SK-N-SH (cell line): ENCODE results near the gene HFE.

Experiments used
- CHD2 ChIP-seq: fragments of 150-350 bp; IDR thresholded peaks from 2 replicates; pipeline ENCODE4 v1.6.1; 2018; ENCODE audit warnings: low read length; ENCODE audit not compliant: partially characterized antibody
- EP300 ChIP-seq, 2 experiments: IDR thresholded peaks; 2 replicates each; pipeline versions ENCODE4 v1.4.0 to v1.6.1; 2012; ENCODE audit warnings: borderline replicate concordance in 1 of 2, low read depth in 1 of 2, low read length in 1 of 2
- EZH2phosphoT487 ChIP-seq: fragments of 200-600 bp; sonication (generic); IDR thresholded peaks from 2 replicates; pipeline ENCODE4 v1.6.1; 2017; ENCODE audit warnings: low read depth, mixed run types, mild to moderate bottlenecking, antibody characterized with exemption, moderate library complexity, borderline replicate concordance
- FOXM1 ChIP-seq: IDR thresholded peaks from 2 replicates; pipeline ENCODE4 v1.4.0; 2012; ENCODE audit warnings: low read depth, mild to moderate bottlenecking
- POLR2AphosphoS5 ChIP-seq: IDR thresholded peaks from 2 replicates; pipeline ENCODE4 v1.6.1; 2012; ENCODE audit warnings: low read depth, low read length
- RCOR1 ChIP-seq: fragments of 150-350 bp; IDR thresholded peaks from 2 replicates; pipeline ENCODE4 v1.6.1; 2017; ENCODE audit warnings: antibody characterized with exemption, low read length
- USF2 ChIP-seq: fragments of 150-350 bp; IDR thresholded peaks from 2 replicates; pipeline ENCODE4 v1.6.1; 2017; ENCODE audit warnings: antibody characterized with exemption, low read length, low read depth, borderline replicate concordance
- TF ChIP-seq, protein P1 (sequence below): IDR thresholded peaks from 2 replicates; pipeline ENCODE4 v1.4.0; 2012; ENCODE audit warnings: low read depth
- TF ChIP-seq, protein P2 (sequence below): fragments of 200-600 bp; sonication (generic); IDR thresholded peaks from 2 replicates; pipeline ENCODE4 v1.6.1; 2017; ENCODE audit warnings: antibody characterized with exemption, mild to moderate bottlenecking, moderate library complexity
- TF ChIP-seq, protein P3 (sequence below): IDR thresholded peaks from 2 replicates; pipeline ENCODE4 v1.4.0; 2012; ENCODE audit warnings: low read depth, borderline replicate concordance

DNA sequence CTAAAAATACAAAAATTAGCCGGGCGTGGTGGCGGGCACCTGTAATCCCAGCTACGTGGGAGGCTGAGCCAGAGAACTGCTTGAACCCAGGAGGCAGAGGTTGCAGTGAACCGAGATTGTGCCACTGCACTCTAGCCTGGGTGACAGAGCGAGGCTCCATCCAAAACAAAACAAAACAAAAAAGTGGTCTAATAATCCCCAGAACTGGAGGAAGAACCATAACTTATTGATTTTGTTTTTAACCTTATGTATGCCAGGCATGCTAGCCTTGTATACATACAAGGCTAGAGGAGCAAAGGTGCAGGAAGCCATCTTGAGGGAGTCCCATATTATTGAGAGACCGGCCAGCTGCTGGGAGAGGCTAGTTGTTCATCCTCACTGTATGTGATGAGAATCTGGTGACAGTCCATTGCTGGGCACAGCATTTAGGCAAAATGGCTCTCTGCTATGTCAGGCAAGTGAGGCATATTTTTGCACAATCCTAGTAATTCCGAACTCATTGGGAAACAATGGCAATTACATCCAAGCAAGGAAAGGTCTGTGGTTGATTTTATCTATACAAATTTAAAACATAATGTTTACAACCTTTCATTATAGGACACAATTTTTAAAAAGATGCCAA, 18.0 kb downstream of the HFE start:
- TF ChIP-seq USF2 (no peak), POLR2AphosphoS5 (no peak), FOXM1 (no peak), CHD2 (no peak), EP300 (IDR thresholded peaks at IDR 0.05; ENCODE audit: borderline replicate concordance in 1 of 2, low read depth in 1 of 2, low read length in 1 of 2) (no peak), EZH2phosphoT487 (no peak), RCOR1 (no peak)
- TF ChIP-seq, protein P1, sequence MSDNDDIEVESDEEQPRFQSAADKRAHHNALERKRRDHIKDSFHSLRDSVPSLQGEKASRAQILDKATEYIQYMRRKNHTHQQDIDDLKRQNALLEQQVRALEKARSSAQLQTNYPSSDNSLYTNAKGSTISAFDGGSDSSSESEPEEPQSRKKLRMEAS, result no peak
- TF ChIP-seq, protein P2, sequence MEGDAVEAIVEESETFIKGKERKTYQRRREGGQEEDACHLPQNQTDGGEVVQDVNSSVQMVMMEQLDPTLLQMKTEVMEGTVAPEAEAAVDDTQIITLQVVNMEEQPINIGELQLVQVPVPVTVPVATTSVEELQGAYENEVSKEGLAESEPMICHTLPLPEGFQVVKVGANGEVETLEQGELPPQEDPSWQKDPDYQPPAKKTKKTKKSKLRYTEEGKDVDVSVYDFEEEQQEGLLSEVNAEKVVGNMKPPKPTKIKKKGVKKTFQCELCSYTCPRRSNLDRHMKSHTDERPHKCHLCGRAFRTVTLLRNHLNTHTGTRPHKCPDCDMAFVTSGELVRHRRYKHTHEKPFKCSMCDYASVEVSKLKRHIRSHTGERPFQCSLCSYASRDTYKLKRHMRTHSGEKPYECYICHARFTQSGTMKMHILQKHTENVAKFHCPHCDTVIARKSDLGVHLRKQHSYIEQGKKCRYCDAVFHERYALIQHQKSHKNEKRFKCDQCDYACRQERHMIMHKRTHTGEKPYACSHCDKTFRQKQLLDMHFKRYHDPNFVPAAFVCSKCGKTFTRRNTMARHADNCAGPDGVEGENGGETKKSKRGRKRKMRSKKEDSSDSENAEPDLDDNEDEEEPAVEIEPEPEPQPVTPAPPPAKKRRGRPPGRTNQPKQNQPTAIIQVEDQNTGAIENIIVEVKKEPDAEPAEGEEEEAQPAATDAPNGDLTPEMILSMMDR, result no peak
- TF ChIP-seq, protein P3, sequence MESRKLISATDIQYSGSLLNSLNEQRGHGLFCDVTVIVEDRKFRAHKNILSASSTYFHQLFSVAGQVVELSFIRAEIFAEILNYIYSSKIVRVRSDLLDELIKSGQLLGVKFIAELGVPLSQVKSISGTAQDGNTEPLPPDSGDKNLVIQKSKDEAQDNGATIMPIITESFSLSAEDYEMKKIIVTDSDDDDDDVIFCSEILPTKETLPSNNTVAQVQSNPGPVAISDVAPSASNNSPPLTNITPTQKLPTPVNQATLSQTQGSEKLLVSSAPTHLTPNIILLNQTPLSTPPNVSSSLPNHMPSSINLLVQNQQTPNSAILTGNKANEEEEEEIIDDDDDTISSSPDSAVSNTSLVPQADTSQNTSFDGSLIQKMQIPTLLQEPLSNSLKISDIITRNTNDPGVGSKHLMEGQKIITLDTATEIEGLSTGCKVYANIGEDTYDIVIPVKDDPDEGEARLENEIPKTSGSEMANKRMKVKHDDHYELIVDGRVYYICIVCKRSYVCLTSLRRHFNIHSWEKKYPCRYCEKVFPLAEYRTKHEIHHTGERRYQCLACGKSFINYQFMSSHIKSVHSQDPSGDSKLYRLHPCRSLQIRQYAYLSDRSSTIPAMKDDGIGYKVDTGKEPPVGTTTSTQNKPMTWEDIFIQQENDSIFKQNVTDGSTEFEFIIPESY, result no peak
